Measurements from ENCODE around the gene CCDC152.

DNA sequence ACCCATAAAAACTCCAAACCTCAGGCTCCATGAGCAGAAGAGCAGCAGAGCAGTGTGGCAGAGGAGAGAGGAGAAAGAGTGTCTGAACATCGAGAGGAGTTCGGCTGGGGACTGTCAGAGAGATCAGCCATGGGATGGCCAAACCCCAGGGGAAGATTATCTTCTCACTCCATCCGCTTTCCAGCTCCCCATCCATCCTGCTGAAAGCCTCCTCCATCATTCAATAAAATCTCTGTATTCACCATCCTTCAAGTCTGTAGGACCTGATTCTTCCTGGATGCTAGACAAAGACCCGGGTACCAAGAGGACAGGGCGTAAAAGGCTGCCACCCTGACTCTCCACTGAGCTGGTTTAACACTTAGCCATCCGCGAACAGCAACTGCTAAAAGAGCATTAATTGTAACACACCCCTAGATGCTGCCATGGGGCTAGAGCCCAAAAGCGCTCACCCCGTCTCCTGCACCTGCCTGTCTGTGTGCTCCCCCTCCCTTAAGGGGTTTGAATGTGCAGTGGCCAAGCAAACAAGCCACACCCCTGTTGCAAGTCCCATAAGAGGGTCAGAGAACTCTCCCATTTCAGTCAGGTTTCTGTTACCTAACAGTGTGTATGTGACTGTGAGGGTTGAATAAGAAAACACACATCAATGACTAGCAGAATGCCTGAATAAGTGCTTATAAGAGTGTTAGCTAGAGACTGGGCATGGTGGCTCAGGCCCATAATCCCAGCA, 69.0 kb downstream of the CCDC152 start:
- TF ChIP-seq, protein P1, sequence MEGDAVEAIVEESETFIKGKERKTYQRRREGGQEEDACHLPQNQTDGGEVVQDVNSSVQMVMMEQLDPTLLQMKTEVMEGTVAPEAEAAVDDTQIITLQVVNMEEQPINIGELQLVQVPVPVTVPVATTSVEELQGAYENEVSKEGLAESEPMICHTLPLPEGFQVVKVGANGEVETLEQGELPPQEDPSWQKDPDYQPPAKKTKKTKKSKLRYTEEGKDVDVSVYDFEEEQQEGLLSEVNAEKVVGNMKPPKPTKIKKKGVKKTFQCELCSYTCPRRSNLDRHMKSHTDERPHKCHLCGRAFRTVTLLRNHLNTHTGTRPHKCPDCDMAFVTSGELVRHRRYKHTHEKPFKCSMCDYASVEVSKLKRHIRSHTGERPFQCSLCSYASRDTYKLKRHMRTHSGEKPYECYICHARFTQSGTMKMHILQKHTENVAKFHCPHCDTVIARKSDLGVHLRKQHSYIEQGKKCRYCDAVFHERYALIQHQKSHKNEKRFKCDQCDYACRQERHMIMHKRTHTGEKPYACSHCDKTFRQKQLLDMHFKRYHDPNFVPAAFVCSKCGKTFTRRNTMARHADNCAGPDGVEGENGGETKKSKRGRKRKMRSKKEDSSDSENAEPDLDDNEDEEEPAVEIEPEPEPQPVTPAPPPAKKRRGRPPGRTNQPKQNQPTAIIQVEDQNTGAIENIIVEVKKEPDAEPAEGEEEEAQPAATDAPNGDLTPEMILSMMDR (IDR thresholded peaks at IDR 0.05; ENCODE audit: insufficient read depth, low read depth, low read length) = no peak
- no peak for TF ChIP-seq EZH2 (IDR thresholded peaks at IDR 0.05; ENCODE audit: insufficient read depth, low read length)

Data from astrocyte (in vitro differentiated cells and primary cell).